ENCODE data around the gene ZSCAN20. TPM values are rescaled to one million over a fixed set of nuclear protein-coding genes. Genes with fewer than 3 reads are reported as not detected.

Gene ZSCAN20
- total RNA-seq, 5 donors from 2014 or later (not counting 1 experiment from before 2014, with no cell fraction given) = 1.2 to 3.1 (median 2.7) TPM

GRCh38 chr1:33435096-33435820 lies 37.2 kb upstream of the ZSCAN20 start:
- Histone ChIP-seq H3K9me3 (no peaks in the 10 kb centered on the region), H3K27me3 (replicated peaks in 1 of 2; ENCODE audit: control insufficient read depth in 2 of 2, extremely low read depth in 1 of 2, insufficient read depth in 2 of 2, low read length in 1 of 2) (peaks cover 2 to 4% of the 10 kb centered on the region in 2 experiments), H3K27ac (ENCODE audit: low read length) (no peak overlapping the region), H3K4me3 (ENCODE audit: control insufficient read depth in 1 of 2, extremely low read depth in 1 of 2, low read length in 1 of 2) (no peak overlapping the region), H3K36me3 (ENCODE audit: control insufficient read depth in 2 of 2, extremely low read depth in 1 of 2, insufficient read depth in 1 of 2, low read length in 1 of 2) (no peaks in the 10 kb centered on the region), H3K4me1 (ENCODE audit: control insufficient read depth in 1 of 2, extremely low read depth in 1 of 2, insufficient read depth in 2 of 2, low read length in 2 of 2) (peaks cover under 1 to 2% of the 10 kb centered on the region in 2 experiments)
- no peak for ATAC-seq (replicated peaks in 1 of 4)
- POLR2A ChIA-PET = no interaction called here
- peaks cover 0 to 4% (median 3%) of the 10 kb centered on the region in 3 donors for H3K4me1 Mint-ChIP-seq
- peaks cover 5 to 12% of the 10 kb centered on the region in 2 donors for H3K27me3 Mint-ChIP-seq
- H3K4me3 Mint-ChIP-seq = no peak overlapping the region
- no peaks in the 10 kb centered on the region for H3K36me3 Mint-ChIP-seq
- WGBS (ENCODE audit: insufficient coverage) = 40% methylated on average over 1 of the region's 4 CpGs
- H3K9me3 Mint-ChIP-seq = no peaks in the 10 kb centered on the region
- H3K27ac Mint-ChIP-seq = no peak overlapping the region
- DNase-seq = no peak
- CTCF ChIA-PET = no interaction called here

- no peaks in the 10 kb centered on the region for H3K4me1 Mint-ChIP-seq
- no peak for DNase-seq
- no peak overlapping the region for H3K27ac ChIP-seq (ENCODE audit: low read length)
- no peak for ATAC-seq (replicated peaks in 1 of 4)
- H3K27ac Mint-ChIP-seq = no peak overlapping the region
- no peaks in the 10 kb centered on the region for H3K9me3 ChIP-seq
- no peak overlapping the region for H3K4me3 ChIP-seq (ENCODE audit: control insufficient read depth in 1 of 2, extremely low read depth in 1 of 2, low read length in 1 of 2)
- H3K4me1 ChIP-seq (ENCODE audit: control insufficient read depth in 1 of 2, extremely low read depth in 1 of 2, insufficient read depth in 2 of 2, low read length in 2 of 2) = no peaks in the 10 kb centered on the region
- H3K27me3 Mint-ChIP-seq = peaks cover 15 to 22% of the 10 kb centered on the region in 2 donors
- no peaks in the 10 kb centered on the region for H3K36me3 ChIP-seq (ENCODE audit: control insufficient read depth in 2 of 2, extremely low read depth in 1 of 2, insufficient read depth in 1 of 2, low read length in 1 of 2)
- H3K27me3 ChIP-seq (replicated peaks in 1 of 2; ENCODE audit: control insufficient read depth in 2 of 2, extremely low read depth in 1 of 2, insufficient read depth in 2 of 2, low read length in 1 of 2) = peaks cover 0 to 12% of the 10 kb centered on the region in 2 experiments
- H3K36me3 Mint-ChIP-seq = no peaks in the 10 kb centered on the region
- H3K9me3 Mint-ChIP-seq = no peaks in the 10 kb centered on the region
- CTCF ChIA-PET = interaction anchor here in 1 of 2 donors (0.6 kb wide), 1 partner anchor 15 kb away, joined by 3 read pairs; no protein-coding TSS in a partner anchor
- POLR2A ChIA-PET = no interaction called here
- WGBS (ENCODE audit: insufficient coverage) = 75% methylated on average over 2 of the region's 4 CpGs
- no peak overlapping the region for H3K4me3 Mint-ChIP-seq
Measured at GRCh38 chr1:33436557-33437285, 35.7 kb upstream of the ZSCAN20 start.

GRCh38 chr1:33438364-33439160 lies 33.9 kb upstream of the ZSCAN20 start:
- H3K27ac ChIP-seq (ENCODE audit: low read length) = no peak overlapping the region
- DNase-seq (no peak), ATAC-seq (replicated peaks in 1 of 4) (no peak)
- H3K27me3 ChIP-seq (replicated peaks in 1 of 2; ENCODE audit: control insufficient read depth in 2 of 2, extremely low read depth in 1 of 2, insufficient read depth in 2 of 2, low read length in 1 of 2) = peaks cover 0 to 14% of the 10 kb centered on the region in 2 experiments
- H3K9me3 ChIP-seq = no peaks in the 10 kb centered on the region
- H3K36me3 ChIP-seq (ENCODE audit: control insufficient read depth in 2 of 2, extremely low read depth in 1 of 2, insufficient read depth in 1 of 2, low read length in 1 of 2) = no peaks in the 10 kb centered on the region
- CTCF ChIA-PET = interaction anchor here in 1 of 2 donors (1.4 kb wide), 1 partner anchor 11 kb away, joined by 3 read pairs; no protein-coding TSS in a partner anchor
- Mint-ChIP-seq H3K36me3 (no peaks in the 10 kb centered on the region), H3K4me1 (no peaks in the 10 kb centered on the region), H3K27ac (no peak overlapping the region), H3K9me3 (no peaks in the 10 kb centered on the region), H3K27me3 (peaks cover 18 to 23% of the 10 kb centered on the region in 2 donors), H3K4me3 (no peak overlapping the region)
- H3K4me3 ChIP-seq (ENCODE audit: control insufficient read depth in 1 of 2, extremely low read depth in 1 of 2, low read length in 1 of 2) = no peak overlapping the region
- POLR2A ChIA-PET = no interaction called here
- H3K4me1 ChIP-seq (ENCODE audit: control insufficient read depth in 1 of 2, extremely low read depth in 1 of 2, insufficient read depth in 2 of 2, low read length in 2 of 2) = no peaks in the 10 kb centered on the region
- WGBS (ENCODE audit: insufficient coverage) = 100% methylated on average over 1 of the region's 6 CpGs

- Histone ChIP-seq H3K36me3 (ENCODE audit: control insufficient read depth in 2 of 2, extremely low read depth in 1 of 2, insufficient read depth in 1 of 2, low read length in 1 of 2) (no peaks in the 10 kb centered on the region), H3K4me3 (ENCODE audit: control insufficient read depth in 1 of 2, extremely low read depth in 1 of 2, low read length in 1 of 2) (no peak overlapping the region), H3K27me3 (replicated peaks in 1 of 2; ENCODE audit: control insufficient read depth in 2 of 2, extremely low read depth in 1 of 2, insufficient read depth in 2 of 2, low read length in 1 of 2) (peaks cover 0 to 18% of the 10 kb centered on the region in 2 experiments), H3K9me3 (no peaks in the 10 kb centered on the region), H3K27ac (ENCODE audit: low read length) (no peak overlapping the region), H3K4me1 (ENCODE audit: control insufficient read depth in 1 of 2, extremely low read depth in 1 of 2, insufficient read depth in 2 of 2, low read length in 2 of 2) (no peaks in the 10 kb centered on the region)
- H3K9me3 Mint-ChIP-seq = no peaks in the 10 kb centered on the region
- WGBS (ENCODE audit: insufficient coverage) = 80% methylated on average over 1 of the region's 1 CpG
- no peaks in the 10 kb centered on the region for H3K36me3 Mint-ChIP-seq
- CTCF ChIA-PET = interaction anchor here (1.0 to 1.4 kb wide), 2 partner anchors 12 to 30 kb away, joined by 3 read pairs; no protein-coding TSS in a partner anchor
- H3K27ac Mint-ChIP-seq = no peak overlapping the region
- no peak overlapping the region for H3K4me3 Mint-ChIP-seq
- DNase-seq (no peak), ATAC-seq (replicated peaks in 1 of 4) (no peak)
- POLR2A ChIA-PET = no interaction called here
- H3K27me3 Mint-ChIP-seq = peaks cover 18 to 23% of the 10 kb centered on the region in 2 donors
- no peaks in the 10 kb centered on the region for H3K4me1 Mint-ChIP-seq
Measured at GRCh38 chr1:33439662-33440061, 32.8 kb upstream of the ZSCAN20 start.

GRCh38 chr1:33441088-33441745 lies 31.2 kb upstream of the ZSCAN20 start:
- Mint-ChIP-seq H3K9me3 (no peaks in the 10 kb centered on the region), H3K4me3 (no peak overlapping the region), H3K27me3 (peaks cover 26 to 27% of the 10 kb centered on the region in 2 donors), H3K36me3 (no peaks in the 10 kb centered on the region), H3K4me1 (peaks cover 0 to 1% (median 0%) of the 10 kb centered on the region in 3 donors), H3K27ac (no peak overlapping the region)
- Histone ChIP-seq H3K27me3 (replicated peaks in 1 of 2; ENCODE audit: control insufficient read depth in 2 of 2, extremely low read depth in 1 of 2, insufficient read depth in 2 of 2, low read length in 1 of 2) (peaks cover 0 to 18% of the 10 kb centered on the region in 2 experiments), H3K9me3 (no peaks in the 10 kb centered on the region), H3K4me1 (ENCODE audit: control insufficient read depth in 1 of 2, extremely low read depth in 1 of 2, insufficient read depth in 2 of 2, low read length in 2 of 2) (no peaks in the 10 kb centered on the region), H3K36me3 (ENCODE audit: control insufficient read depth in 2 of 2, extremely low read depth in 1 of 2, insufficient read depth in 1 of 2, low read length in 1 of 2) (no peaks in the 10 kb centered on the region), H3K4me3 (ENCODE audit: control insufficient read depth in 1 of 2, extremely low read depth in 1 of 2, low read length in 1 of 2) (no peak overlapping the region), H3K27ac (ENCODE audit: low read length) (no peak overlapping the region)
- ATAC-seq (replicated peaks in 1 of 4) (no peak), DNase-seq (no peak)
- 83% methylated on average over 4 of the region's 6 CpGs for WGBS (ENCODE audit: insufficient coverage)
- ChIA-PET POLR2A (no interaction called here), CTCF (interaction anchor here in 1 of 2 donors (0.6 kb wide), 1 partner anchor 21 kb away, joined by 3 read pairs; no protein-coding TSS in a partner anchor)

- Mint-ChIP-seq H3K4me3 (no peak overlapping the region), H3K9me3 (no peaks in the 10 kb centered on the region), H3K4me1 (peaks cover 0 to 5% (median 0%) of the 10 kb centered on the region in 3 donors), H3K36me3 (no peaks in the 10 kb centered on the region), H3K27me3 (peaks cover 28 to 32% of the 10 kb centered on the region in 2 donors), H3K27ac (no peak overlapping the region)
- Histone ChIP-seq H3K36me3 (ENCODE audit: control insufficient read depth in 2 of 2, extremely low read depth in 1 of 2, insufficient read depth in 1 of 2, low read length in 1 of 2) (no peaks in the 10 kb centered on the region), H3K4me3 (ENCODE audit: control insufficient read depth in 1 of 2, extremely low read depth in 1 of 2, low read length in 1 of 2) (no peak overlapping the region), H3K9me3 (no peaks in the 10 kb centered on the region), H3K4me1 (ENCODE audit: control insufficient read depth in 1 of 2, extremely low read depth in 1 of 2, insufficient read depth in 2 of 2, low read length in 2 of 2) (no peaks in the 10 kb centered on the region), H3K27me3 (replicated peaks in 1 of 2; ENCODE audit: control insufficient read depth in 2 of 2, extremely low read depth in 1 of 2, insufficient read depth in 2 of 2, low read length in 1 of 2) (peaks cover 0 to 18% of the 10 kb centered on the region in 2 experiments), H3K27ac (ENCODE audit: low read length) (no peak overlapping the region)
- 71% methylated on average over 1 of the region's 1 CpG for WGBS (ENCODE audit: insufficient coverage)
- DNase-seq (no peak), ATAC-seq (replicated peaks in 1 of 4) (no peak)
- POLR2A ChIA-PET = no interaction called here
- CTCF ChIA-PET = no interaction called here
Measured at GRCh38 chr1:33442141-33442540, 30.3 kb upstream of the ZSCAN20 start.

All from T-cell (primary cell).